ENCODE data around the gene CCR5AS.
A peak's percentile ranks its signal among the peaks of the same experiment; 100 is the strongest.

Gene CCR5AS

GRCh38 chr3:46406788-46407611 is at the start of gene CCR5AS, which contains the start of gene CCRL2:
CCR5AS (minus strand) TSS chr3:46407066.
CCRL2 (plus strand) TSS chr3:46407259; CDS start chr3:46408080, 821 bp downstream.
- H3K14ac ChIP-seq (ENCODE audit: low read length) = no peak within 1 kb of the TSS
- H3K79me1 ChIP-seq (ENCODE audit: low read depth, low read length) = no peaks in the 10 kb centered on the region
- no peak for DNase-seq (ENCODE audit: low spot score)
- no peaks in the 10 kb centered on the region for H3K9me3 ChIP-seq (replicated peaks in 1 of 2; ENCODE audit: control insufficient read depth in 2 of 2, insufficient read depth in 1 of 2, low read depth in 1 of 2, low read length in 2 of 2)
- no peak within 1 kb of the TSS for H2AFZ ChIP-seq (ENCODE audit: low read length)
- H2BK15ac ChIP-seq (ENCODE audit: low read length) = no peak within 1 kb of the TSS
- H3K23ac ChIP-seq (ENCODE audit: low read depth, low read length, poor library complexity) = peak within 1 kb of the TSS; percentile 62
- no peak within 1 kb of the TSS for H2BK12ac ChIP-seq (ENCODE audit: low read length)
- no CpG with 5 or more reads among the region's 20 CpGs for WGBS, 2 donors (ENCODE audit: extremely low coverage in 2 of 2, insufficient read length in 2 of 2, insufficient replicate concordance in 1 of 2)
- no peak within 1 kb of the TSS for H3K4me2 ChIP-seq (ENCODE audit: insufficient read depth, low read length, poor library complexity, severe bottlenecking)
- no peak within 1 kb of the TSS for H4K8ac ChIP-seq (ENCODE audit: low read depth, low read length)
- H4K91ac ChIP-seq (ENCODE audit: low read depth, low read length, poor library complexity) = no peak within 1 kb of the TSS
- no peak within 1 kb of the TSS for H3K27ac ChIP-seq (replicated peaks; ENCODE audit: low read length)
- no peaks in the 10 kb centered on the region for H3K36me3 ChIP-seq (replicated peaks in 1 of 2; ENCODE audit: control insufficient read depth in 2 of 2, insufficient read depth in 2 of 2, low read length in 2 of 2)
- H3K4me1 ChIP-seq (ENCODE audit: control insufficient read depth in 2 of 2, insufficient read depth in 1 of 2, low read depth in 1 of 2, low read length in 2 of 2) = peaks cover 0 to 3% of the 10 kb centered on the region in 2 donors
- peaks cover 0 to 6% (median 0%) of the 10 kb centered on the region in 3 experiments for H3K27me3 ChIP-seq (ENCODE audit: control insufficient read depth in 3 of 3, insufficient read depth in 3 of 3, low read depth in 1 of 3, low read length in 3 of 3)
- H3K4ac ChIP-seq (ENCODE audit: low read length) = no peak within 1 kb of the TSS
- no peak within 1 kb of the TSS for H3K4me3 ChIP-seq (ENCODE audit: low read length in 2 of 2)
- no peak within 1 kb of the TSS for H3K18ac ChIP-seq (ENCODE audit: low read length)
- H3K9ac ChIP-seq (ENCODE audit: low read depth, low read length, poor library complexity) = no peak within 1 kb of the TSS
- H2BK5ac ChIP-seq (ENCODE audit: low read length) = no peak within 1 kb of the TSS
- no peak within 1 kb of the TSS for H2AK5ac ChIP-seq (ENCODE audit: low read depth, low read length)
- H2BK120ac ChIP-seq (ENCODE audit: low read depth, low read length) = no peak within 1 kb of the TSS

- WGBS, 2 donors (ENCODE audit: extremely low coverage in 2 of 2, insufficient read length in 2 of 2, insufficient replicate concordance in 1 of 2) = no CpG with 5 or more reads among the region's 14 CpGs
- H3K27ac ChIP-seq (replicated peaks; ENCODE audit: low read length) = no peak overlapping the region
Observed at GRCh38 chr3:46456118-46456517, 49.3 kb upstream of the CCR5AS start.

DNA sequence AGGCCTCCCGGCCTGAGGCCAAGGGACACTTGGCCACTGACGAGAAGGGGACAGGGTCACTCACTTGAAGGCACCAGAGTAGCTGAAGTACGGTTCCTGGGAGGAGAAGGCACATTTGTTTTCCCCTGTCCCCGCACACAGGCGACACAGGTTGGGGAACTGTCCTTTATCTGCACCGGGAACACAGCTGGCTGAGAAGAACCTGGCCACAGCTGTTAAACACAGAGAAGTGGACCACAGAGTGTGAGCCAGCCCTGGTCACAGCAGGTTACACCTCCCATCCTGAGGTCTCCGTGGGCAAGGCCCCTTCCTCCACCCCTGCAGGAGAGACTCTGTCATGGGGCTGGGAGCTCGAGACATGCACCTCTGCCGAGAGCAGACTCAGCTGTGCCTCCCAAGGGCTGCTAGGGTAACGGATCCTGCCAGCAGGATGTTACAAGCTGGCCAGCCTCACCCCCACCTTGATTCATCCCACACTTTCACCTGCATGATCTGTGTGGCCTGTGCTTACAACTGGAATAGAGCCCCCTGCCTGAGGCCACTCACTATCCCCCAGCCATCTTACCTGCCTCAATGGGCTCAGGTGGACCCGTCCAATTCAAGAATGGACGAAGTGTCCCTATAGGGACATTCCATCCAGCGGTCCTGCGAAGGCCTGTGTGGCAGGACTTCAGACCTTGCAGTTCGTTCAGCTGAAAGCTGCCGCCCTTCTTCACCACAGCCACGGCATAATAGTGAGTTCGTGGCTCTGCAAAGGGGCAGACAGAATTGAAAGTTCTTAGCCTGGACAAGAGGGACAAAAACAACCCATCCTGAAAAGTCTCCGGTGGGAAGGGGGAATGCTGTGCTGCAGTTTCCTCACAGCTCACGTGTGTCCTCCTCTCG is 48.6 kb upstream of the CCR5AS start:
- Histone ChIP-seq H3K14ac (ENCODE audit: low read length) (no peak overlapping the region), H2BK15ac (ENCODE audit: low read length) (peak overlapping the region; percentile 24), H2BK5ac (ENCODE audit: low read length) (peak overlapping the region; percentile 59), H2AFZ (ENCODE audit: low read length) (no peak overlapping the region), H4K91ac (ENCODE audit: low read depth, low read length, poor library complexity) (no peak overlapping the region), H2AK5ac (ENCODE audit: low read depth, low read length) (no peak overlapping the region), H2BK12ac (ENCODE audit: low read length) (peak overlapping the region; percentile 23), H3K23ac (ENCODE audit: low read depth, low read length, poor library complexity) (peak overlapping the region; percentile 57), H3K18ac (ENCODE audit: low read length) (peak overlapping the region; percentile 80), H3K27me3 (ENCODE audit: control insufficient read depth in 3 of 3, insufficient read depth in 3 of 3, low read depth in 1 of 3, low read length in 3 of 3) (no peaks in the 10 kb centered on the region), H2BK120ac (ENCODE audit: low read depth, low read length) (no peak overlapping the region), H3K4me3 (ENCODE audit: low read length in 2 of 2) (peak overlapping the region in 1 of 2 donors; percentile 2), H3K4me1 (ENCODE audit: control insufficient read depth in 2 of 2, insufficient read depth in 1 of 2, low read depth in 1 of 2, low read length in 2 of 2) (no peaks in the 10 kb centered on the region), H4K8ac (ENCODE audit: low read depth, low read length) (no peak overlapping the region), H3K36me3 (replicated peaks in 1 of 2; ENCODE audit: control insufficient read depth in 2 of 2, insufficient read depth in 2 of 2, low read length in 2 of 2) (no peaks in the 10 kb centered on the region), H3K27ac (replicated peaks; ENCODE audit: low read length) (no peak overlapping the region), H3K9ac (ENCODE audit: low read depth, low read length, poor library complexity) (no peak overlapping the region), H3K4ac (ENCODE audit: low read length) (no peak overlapping the region), H3K4me2 (ENCODE audit: insufficient read depth, low read length, poor library complexity, severe bottlenecking) (no peak overlapping the region), H3K79me1 (ENCODE audit: low read depth, low read length) (no peaks in the 10 kb centered on the region), H3K9me3 (replicated peaks in 1 of 2; ENCODE audit: control insufficient read depth in 2 of 2, insufficient read depth in 1 of 2, low read depth in 1 of 2, low read length in 2 of 2) (no peaks in the 10 kb centered on the region)
- no peak for DNase-seq (ENCODE audit: low spot score)
- WGBS, 2 donors (ENCODE audit: extremely low coverage in 2 of 2, insufficient read length in 2 of 2, insufficient replicate concordance in 1 of 2) = no CpG with 5 or more reads among the region's 21 CpGs

More at GRCh38 chr3:46456118-46456517, 49.3 kb upstream of the CCR5AS start:
- H3K9me3 ChIP-seq (replicated peaks in 1 of 2; ENCODE audit: control insufficient read depth in 2 of 2, insufficient read depth in 1 of 2, low read depth in 1 of 2, low read length in 2 of 2) = no peaks in the 10 kb centered on the region
- H2BK12ac ChIP-seq (ENCODE audit: low read length) = no peak overlapping the region
- H3K18ac ChIP-seq (ENCODE audit: low read length) = no peak overlapping the region
- H3K4me2 ChIP-seq (ENCODE audit: insufficient read depth, low read length, poor library complexity, severe bottlenecking) = no peak overlapping the region
- H2BK120ac ChIP-seq (ENCODE audit: low read depth, low read length) = no peak overlapping the region
- H4K91ac ChIP-seq (ENCODE audit: low read depth, low read length, poor library complexity) = no peak overlapping the region
- H3K27me3 ChIP-seq (ENCODE audit: control insufficient read depth in 3 of 3, insufficient read depth in 3 of 3, low read depth in 1 of 3, low read length in 3 of 3) = no peaks in the 10 kb centered on the region
- DNase-seq (ENCODE audit: low spot score) = no peak
- no peaks in the 10 kb centered on the region for H3K36me3 ChIP-seq (replicated peaks in 1 of 2; ENCODE audit: control insufficient read depth in 2 of 2, insufficient read depth in 2 of 2, low read length in 2 of 2)
- H3K4me3 ChIP-seq (ENCODE audit: low read length in 2 of 2) = no peak overlapping the region
- no peak overlapping the region for H3K4ac ChIP-seq (ENCODE audit: low read length)
- no peaks in the 10 kb centered on the region for H3K4me1 ChIP-seq (ENCODE audit: control insufficient read depth in 2 of 2, insufficient read depth in 1 of 2, low read depth in 1 of 2, low read length in 2 of 2)
- no peak overlapping the region for H2BK15ac ChIP-seq (ENCODE audit: low read length)
- H2BK5ac ChIP-seq (ENCODE audit: low read length) = peak overlapping the region; percentile 59
- no peaks in the 10 kb centered on the region for H3K79me1 ChIP-seq (ENCODE audit: low read depth, low read length)
- no peak overlapping the region for H2AFZ ChIP-seq (ENCODE audit: low read length)
- peak overlapping the region; percentile 22 for H3K23ac ChIP-seq (ENCODE audit: low read depth, low read length, poor library complexity)
- H4K8ac ChIP-seq (ENCODE audit: low read depth, low read length) = no peak overlapping the region
- H3K9ac ChIP-seq (ENCODE audit: low read depth, low read length, poor library complexity) = no peak overlapping the region
- no peak overlapping the region for H3K14ac ChIP-seq (ENCODE audit: low read length)
- H2AK5ac ChIP-seq (ENCODE audit: low read depth, low read length) = no peak overlapping the region

- H2AK5ac ChIP-seq (ENCODE audit: low read depth, low read length) = no peak overlapping the region
- H4K91ac ChIP-seq (ENCODE audit: low read depth, low read length, poor library complexity) = no peak overlapping the region
- H3K18ac ChIP-seq (ENCODE audit: low read length) = no peak overlapping the region
- no peak overlapping the region for H2BK120ac ChIP-seq (ENCODE audit: low read depth, low read length)
- H3K9me3 ChIP-seq (replicated peaks in 1 of 2; ENCODE audit: control insufficient read depth in 2 of 2, insufficient read depth in 1 of 2, low read depth in 1 of 2, low read length in 2 of 2) = no peaks in the 10 kb centered on the region
- peak overlapping the region; percentile 31 for H4K8ac ChIP-seq (ENCODE audit: low read depth, low read length)
- H3K27ac ChIP-seq (replicated peaks; ENCODE audit: low read length) = no peak overlapping the region
- no CpG with 5 or more reads among the region's 7 CpGs for WGBS, 2 donors (ENCODE audit: extremely low coverage in 2 of 2, insufficient read length in 2 of 2, insufficient replicate concordance in 1 of 2)
- no peak overlapping the region for H2BK12ac ChIP-seq (ENCODE audit: low read length)
- H3K79me1 ChIP-seq (ENCODE audit: low read depth, low read length) = no peaks in the 10 kb centered on the region
- no peak overlapping the region for H3K4me2 ChIP-seq (ENCODE audit: insufficient read depth, low read length, poor library complexity, severe bottlenecking)
- H3K4me1 ChIP-seq (ENCODE audit: control insufficient read depth in 2 of 2, insufficient read depth in 1 of 2, low read depth in 1 of 2, low read length in 2 of 2) = no peaks in the 10 kb centered on the region
- no peak overlapping the region for H2AFZ ChIP-seq (ENCODE audit: low read length)
- H3K4me3 ChIP-seq (ENCODE audit: low read length in 2 of 2) = peak overlapping the region in 1 of 2 donors; percentile 2
- no peaks in the 10 kb centered on the region for H3K36me3 ChIP-seq (replicated peaks in 1 of 2; ENCODE audit: control insufficient read depth in 2 of 2, insufficient read depth in 2 of 2, low read length in 2 of 2)
- H3K9ac ChIP-seq (ENCODE audit: low read depth, low read length, poor library complexity) = no peak overlapping the region
- H3K14ac ChIP-seq (ENCODE audit: low read length) = no peak overlapping the region
- peak overlapping the region; percentile 47 for H2BK15ac ChIP-seq (ENCODE audit: low read length)
- H3K27me3 ChIP-seq (ENCODE audit: control insufficient read depth in 3 of 3, insufficient read depth in 3 of 3, low read depth in 1 of 3, low read length in 3 of 3) = no peaks in the 10 kb centered on the region
- H3K23ac ChIP-seq (ENCODE audit: low read depth, low read length, poor library complexity) = peak overlapping the region; percentile 57
- no peak overlapping the region for H3K4ac ChIP-seq (ENCODE audit: low read length)
- peak overlapping the region; percentile 59 for H2BK5ac ChIP-seq (ENCODE audit: low read length)
- no peak for DNase-seq (ENCODE audit: low spot score)
Observed at GRCh38 chr3:46454606-46455005, 47.7 kb upstream of the CCR5AS start.
